HG03280 (cell line): ENCODE results near the gene NTM.
"Not testable (repeated sequence)": the region's sequence is repeated elsewhere in the genome, so short reads cannot be mapped to it uniquely, and the experiment has no call there.

Experiments used
- ATAC-seq: cut with Tn5 transposase; IDR thresholded peaks from one replicate; pipeline ENCODE4 v1.9.1; 2021; ENCODE audit warnings: mild to moderate bottlenecking, moderate library complexity; ENCODE audit not compliant: unreplicated experiment

NTM gene

DNA sequence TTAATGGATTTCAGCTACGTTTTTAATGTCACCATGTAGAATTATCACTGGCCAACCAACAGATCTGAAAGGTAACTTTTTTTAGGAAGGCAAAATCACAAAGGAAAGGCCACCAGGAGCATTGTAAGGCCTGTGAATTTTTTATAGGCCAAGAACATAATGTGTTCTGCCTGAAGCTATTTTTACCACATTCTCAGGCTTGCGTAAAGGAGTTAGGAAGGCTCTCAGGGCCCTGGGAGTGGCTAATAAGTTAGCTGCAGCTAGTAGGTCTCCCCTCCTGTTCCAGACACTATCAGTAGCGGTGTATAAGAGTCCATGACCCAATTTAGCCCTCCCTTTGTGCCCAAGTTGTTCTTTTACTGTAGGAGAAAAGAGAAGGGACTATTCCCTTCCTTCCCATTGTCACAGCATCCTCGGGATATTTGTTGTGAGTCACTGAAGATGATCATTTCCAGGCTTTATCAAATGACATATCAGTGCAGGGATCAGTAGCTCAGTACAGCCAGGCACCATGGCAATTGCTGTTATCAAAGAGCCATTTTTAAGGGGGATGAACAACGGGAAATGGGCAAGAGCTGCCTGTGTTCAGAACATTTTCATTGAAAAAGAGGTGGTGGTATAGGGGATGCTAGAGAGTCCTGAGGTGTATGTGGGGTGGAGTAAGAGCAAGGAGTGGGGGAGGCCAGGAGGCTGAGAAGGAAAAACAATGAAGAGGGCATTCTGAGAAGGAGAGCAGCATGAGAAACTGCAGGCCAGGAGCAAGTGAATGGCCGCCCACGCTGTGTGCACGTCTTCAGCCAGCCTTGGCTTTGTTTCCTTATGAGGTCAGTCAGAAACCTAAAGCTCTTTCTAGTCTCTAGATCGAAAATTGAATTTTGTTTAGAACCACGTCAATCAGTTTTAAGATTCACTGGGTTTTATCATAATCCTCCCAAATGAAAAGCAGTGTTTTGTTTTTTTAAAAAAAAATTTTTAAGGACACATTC, 940.3 kb downstream of the NTM start:
- no peak for ATAC-seq

- no peak for ATAC-seq
Observed at GRCh38 chr11:132311703-132312102, 941.3 kb downstream of the NTM start.

- ATAC-seq: no peak
Observed at GRCh38 chr11:132312161-132312560, 941.7 kb downstream of the NTM start.

GRCh38 chr11:132312701-132313111, 942.3 kb downstream of the NTM start:
- ATAC-seq: no peak

DNA sequence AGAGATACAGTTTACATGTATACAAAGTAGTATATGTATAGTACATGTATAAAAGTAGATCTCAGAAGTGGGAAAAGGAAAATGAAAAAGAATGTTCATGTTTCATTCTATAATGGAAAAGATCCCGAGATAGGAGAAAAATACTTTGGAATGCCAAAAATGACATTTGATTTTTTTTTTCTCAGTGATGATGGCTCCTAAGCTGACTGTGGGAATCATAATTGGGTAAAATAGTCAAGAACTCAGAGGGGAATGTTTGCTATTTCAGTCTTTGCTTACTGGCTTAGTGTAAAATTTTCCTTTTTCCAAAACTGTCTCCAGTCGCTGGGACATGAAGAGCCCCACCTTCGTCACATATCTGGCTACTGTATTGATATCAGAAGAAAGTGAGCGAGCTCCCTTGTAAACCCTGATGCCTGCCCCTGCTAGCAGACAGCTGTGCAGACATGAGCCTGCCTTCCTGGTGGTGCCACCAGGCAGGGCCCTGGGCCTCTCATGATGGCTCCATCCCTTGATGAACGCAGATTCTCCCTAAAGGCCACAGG, 944.6 kb downstream of the NTM start:
- no peak for ATAC-seq

DNA sequence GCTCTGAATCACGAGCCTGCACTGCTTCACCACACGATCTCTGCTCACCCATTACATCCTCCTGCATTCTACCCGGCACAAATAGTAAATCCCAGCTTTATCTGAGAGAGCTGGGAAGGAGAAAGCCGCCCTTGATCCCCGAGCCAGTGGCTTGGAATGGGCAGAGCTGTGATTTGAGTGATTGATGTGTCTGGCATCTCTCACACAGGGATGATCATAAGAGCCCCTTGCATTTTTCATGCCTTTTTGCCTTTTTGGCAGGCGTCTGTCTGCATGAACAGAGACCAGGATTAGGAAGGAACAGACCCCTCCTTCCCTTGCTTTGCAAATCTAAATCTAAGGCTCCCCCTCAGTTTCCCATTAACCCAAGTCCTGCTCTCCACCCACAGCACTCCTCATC, 945.3 kb downstream of the NTM start:
- ATAC-seq: no peak

DNA sequence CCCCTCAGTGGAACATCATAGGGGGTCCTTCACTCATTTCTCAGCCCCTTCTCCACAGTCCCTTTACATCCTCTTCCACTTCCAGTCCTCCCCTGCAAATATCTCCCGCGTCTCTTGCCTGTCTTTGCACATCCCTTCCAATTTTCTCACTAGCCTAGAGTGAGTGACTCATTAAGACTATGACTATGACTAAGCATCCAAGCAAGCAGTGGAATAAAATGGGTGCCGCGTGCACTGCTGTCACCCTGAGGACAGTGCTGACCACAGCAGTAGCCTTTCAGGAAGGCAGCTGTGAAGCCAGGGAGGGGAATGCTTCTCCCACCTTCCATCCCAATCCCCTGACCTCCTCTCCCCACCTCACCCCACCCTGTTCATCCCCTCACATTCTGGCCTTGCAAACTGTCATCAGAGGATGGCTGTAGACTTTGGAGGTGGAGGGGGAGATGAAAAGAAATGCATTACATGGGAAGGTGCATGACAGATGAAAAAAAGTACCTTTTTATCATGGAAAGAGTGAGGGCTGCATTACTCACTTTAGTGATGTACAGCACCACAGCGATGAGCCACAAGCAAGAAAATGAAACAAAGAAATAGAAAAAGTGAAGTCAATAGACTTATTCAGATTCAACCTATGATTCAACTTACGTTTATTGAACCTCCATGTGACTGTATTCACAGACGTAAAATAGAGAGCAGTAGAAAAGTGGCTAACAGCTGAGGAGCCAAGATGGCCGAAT, 948.2 kb downstream of the NTM start:
- no peak for ATAC-seq

DNA sequence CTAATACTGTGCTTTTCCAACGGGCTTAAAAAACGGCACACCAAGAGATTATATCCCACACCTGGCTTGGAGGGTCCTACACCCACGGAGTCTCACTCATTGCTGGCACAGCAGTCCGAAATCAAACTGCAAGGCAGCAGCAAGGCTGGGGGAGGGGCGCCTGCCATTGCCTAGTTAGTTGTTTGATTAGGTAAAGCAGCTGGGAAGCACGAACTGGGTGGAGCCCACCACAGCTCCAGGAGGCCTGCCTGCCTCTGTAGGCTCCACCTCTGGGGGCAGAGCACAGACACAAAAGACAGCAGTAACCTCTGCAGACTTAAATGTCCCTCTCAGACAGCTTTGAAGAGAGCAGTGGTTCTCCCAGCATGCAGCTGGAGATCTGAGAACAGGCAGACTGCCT, 949.0 kb downstream of the NTM start:
- ATAC-seq: not testable (repeated sequence)

- ATAC-seq: no peak
Observed at GRCh38 chr11:132330515-132330914, 960.1 kb downstream of the NTM start.

- no peak for ATAC-seq
Observed at GRCh38 chr11:132332521-132332920, 962.1 kb downstream of the NTM start.

- no peak for ATAC-seq
Observed at GRCh38 chr11:132334769-132335280, 964.4 kb downstream of the NTM start.

- no peak for ATAC-seq
Observed at GRCh38 chr11:132335311-132335710, 964.9 kb downstream of the NTM start.

DNA sequence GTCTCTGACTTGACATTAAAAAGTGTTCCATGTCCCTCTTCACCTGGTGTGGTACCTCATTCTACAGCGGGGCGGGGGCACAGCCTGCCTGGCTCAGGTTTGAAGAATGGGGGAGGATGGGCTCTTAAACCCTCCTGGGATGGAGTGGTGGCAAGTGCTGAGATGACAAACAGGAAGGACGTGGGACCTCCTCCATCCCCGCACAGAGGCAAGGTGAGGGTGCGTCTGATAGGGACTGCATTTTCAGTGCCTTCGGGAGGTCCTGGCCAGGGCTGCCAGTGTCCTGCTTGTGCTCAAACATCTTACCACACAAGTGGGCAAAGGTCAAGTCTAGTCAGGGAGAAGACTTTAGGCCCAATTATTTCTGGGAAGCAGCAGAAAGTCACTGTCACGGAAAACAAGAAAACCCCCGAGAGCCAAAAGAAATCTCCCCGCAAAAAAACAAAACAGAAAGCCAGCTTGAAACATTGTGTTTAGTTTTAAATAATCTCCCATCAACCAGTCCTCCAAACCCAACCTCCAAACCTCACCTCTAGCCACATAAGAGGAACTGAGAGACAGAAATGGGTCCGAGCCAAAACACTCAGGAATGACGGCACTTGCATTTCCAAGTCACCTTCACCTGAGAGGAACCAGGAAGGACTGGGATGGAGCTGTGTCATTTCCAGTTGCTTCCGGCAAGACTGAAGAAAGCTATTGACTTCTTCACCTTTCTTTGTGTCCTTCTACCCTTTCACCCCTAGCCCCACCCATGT, 966.5 kb downstream of the NTM start:
- no peak for ATAC-seq

GRCh38 chr11:132337819-132338416, 967.5 kb downstream of the NTM start:
- no peak for ATAC-seq

DNA sequence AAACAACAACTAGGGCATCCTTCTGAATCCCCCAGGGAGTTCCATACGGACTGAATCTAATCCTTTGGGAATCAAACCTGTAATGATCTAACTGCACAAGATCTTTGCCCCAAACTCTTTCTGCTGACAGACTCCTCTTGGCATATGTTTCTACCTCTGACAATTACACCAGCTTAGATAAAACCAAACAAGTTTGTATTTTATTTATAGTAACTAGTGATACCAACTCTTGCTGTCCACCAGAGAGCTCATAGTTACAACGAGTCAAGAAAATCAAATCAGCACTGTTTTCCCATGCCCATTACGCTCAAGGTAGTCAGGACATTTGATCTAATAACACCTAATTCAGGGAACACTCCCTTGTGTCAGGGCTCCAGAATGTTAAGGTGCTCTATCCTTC, 972.0 kb downstream of the NTM start:
- ATAC-seq: no peak

DNA sequence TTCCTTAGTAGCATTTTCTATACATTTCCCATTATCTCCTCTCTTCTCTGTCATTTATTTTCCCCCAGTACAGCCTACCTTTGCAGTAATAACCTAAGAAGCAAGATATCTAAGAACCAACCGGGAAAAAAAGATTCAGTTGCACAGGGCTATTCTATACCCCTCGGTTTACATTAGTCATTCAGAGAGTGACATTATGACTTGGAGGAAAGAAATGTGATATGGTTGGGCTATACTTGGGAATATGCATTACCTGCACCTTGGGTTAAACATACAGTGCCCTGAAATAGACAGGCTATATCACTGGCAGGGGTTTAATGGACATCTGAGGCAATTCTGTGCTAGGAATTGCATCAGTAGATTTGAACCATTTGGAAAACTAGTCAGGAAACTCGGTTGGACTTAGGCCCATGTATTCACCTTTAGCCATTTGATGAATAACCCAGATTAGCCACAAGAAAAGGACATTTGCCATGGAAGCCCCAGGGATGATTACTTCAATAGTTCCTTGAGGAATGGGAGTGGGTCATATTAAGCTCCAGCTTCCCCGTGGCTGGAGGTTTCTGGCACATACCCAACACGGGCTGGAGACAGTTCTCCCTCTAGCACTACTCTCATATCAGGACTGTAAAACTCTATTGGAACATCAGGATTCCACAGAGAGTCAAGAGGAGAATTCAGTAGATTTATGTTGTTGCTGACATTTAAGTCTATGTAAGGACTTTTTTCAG, 973.2 kb downstream of the NTM start:
- no peak for ATAC-seq

- no peak for ATAC-seq
Observed at GRCh38 chr11:132346558-132347148, 976.2 kb downstream of the NTM start.

DNA sequence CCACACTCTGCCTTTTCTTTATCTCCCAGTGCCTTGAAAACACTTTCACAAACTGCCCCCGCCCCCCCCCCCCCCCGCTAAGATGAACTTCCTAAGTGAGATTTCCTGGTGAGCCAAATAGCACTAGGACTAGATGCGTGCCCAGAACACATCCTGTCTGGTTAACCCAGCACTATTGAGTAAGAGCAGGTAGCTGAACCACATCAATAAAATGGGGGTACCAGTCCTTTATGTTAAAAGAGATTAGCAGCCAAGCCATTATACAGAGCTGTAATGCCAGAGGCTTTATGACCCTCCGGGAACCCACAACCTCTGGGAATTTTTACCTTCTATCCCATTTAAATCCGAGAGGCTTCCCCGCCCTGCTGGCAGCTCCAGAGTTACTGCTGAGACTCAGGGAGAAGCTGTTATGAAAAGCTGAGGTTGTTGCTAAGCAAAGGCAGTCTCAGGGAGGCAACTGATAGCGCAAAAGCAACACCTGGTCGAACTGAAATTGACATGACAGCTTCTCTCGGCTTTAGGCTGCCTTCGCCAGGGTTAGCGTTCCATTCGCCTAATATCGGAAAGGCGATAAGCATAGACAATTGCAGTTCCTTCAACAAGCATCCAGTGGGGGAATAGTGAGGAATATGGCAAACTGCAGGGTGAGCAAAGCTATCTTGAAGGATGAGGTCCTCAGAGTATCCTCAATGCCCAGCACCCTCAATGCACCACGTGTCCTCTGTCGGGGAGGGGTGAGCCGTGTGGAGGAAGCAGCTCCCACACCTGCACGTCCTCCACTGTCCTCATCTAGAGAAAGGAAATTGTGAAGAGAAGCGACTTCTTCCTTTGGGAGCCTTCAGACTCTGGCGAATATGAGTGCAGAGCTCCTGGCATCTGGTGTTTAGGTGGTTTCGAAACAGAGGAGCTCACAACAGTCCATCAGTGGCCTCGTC, 977.0 kb downstream of the NTM start:
- no peak for ATAC-seq
